ENCODE results near the gene TESMIN. TPM values are rescaled to one million over a fixed set of nuclear protein-coding genes. Genes with fewer than 3 reads are reported as not detected.

Gene TESMIN
- total RNA-seq, 1 experiment from 2014 or later = 45.2 TPM

DNA sequence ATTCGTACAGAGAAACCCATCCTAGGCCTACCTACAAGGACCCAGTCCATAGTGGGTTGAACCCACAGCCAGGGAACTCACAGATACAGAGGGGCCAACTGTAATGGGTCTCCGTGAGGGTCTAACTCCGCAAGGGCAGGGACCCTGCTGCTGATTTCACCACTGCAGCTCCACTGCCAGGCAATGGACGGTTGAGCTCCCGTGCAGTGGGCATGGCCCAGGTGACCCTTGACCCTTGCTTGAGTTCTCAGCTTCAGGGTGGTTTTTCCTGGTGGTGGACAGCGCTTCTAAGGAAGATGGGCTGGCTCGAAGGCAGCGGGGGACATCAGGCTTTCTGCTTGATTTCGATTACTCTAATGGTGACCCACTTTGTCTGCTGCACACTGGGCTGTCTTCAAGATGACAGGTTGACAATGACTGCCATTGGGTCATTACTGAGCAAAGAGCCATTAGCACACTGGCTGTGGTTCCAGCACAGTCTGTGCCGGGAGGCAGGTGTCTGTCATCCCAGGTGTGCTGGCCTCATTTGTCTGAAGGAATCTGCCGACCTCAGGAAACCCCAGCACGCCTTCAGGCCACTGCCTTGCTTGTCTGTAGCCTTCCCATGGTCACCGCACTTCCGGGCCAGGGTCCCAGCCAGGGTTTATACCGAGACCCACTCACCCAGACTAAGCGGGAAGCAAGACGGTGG is 70.6 kb downstream of the TESMIN start:
- Histone ChIP-seq H4K5ac (ENCODE audit: insufficient read length, low read depth, low read length) (no peak overlapping the region), H3K27me3 (ENCODE audit: insufficient read depth, low read length) (peaks cover 15% of the 10 kb centered on the region; the same call in 1 of the 2 replicates), H2AK5ac (ENCODE audit: insufficient read length, low read length) (no peak overlapping the region), H3K27ac (ENCODE audit: insufficient read length, low read depth, low read length) (no peak overlapping the region), H3K14ac (ENCODE audit: insufficient read depth, low read length) (no peak overlapping the region), H3K4me1 (ENCODE audit: insufficient read depth, low read length) (no peaks in the 10 kb centered on the region), H2BK15ac (ENCODE audit: low read depth, low read length) (no peak overlapping the region), H2BK20ac (ENCODE audit: low read depth, low read length, poor library complexity, severe bottlenecking) (no peak overlapping the region), H3T11ph (ENCODE audit: low read length) (no peak overlapping the region), H3K4ac (ENCODE audit: low read depth, low read length) (no peak overlapping the region), H2AFZ (ENCODE audit: low read length) (no peak overlapping the region), H3K79me1 (ENCODE audit: insufficient read depth, low read depth, low read length, poor library complexity, severe bottlenecking) (no peaks in the 10 kb centered on the region), H2BK12ac (ENCODE audit: insufficient read length, low read depth, low read length) (no peak overlapping the region), H3K4me2 (ENCODE audit: insufficient read depth, insufficient read length, low read length) (no peak overlapping the region), H3K56ac (ENCODE audit: insufficient read length, low read depth, low read length) (no peak overlapping the region), H2BK120ac (ENCODE audit: low read depth, low read length, poor library complexity, severe bottlenecking) (no peak overlapping the region), H3K23ac (ENCODE audit: insufficient read length, low read depth, low read length) (no peak overlapping the region), H3K9me3 (ENCODE audit: control insufficient read depth, low read depth, low read length) (no peaks in the 10 kb centered on the region), H3K9ac (ENCODE audit: extremely low read depth, insufficient read length, low read length) (no peak overlapping the region), H3K18ac (ENCODE audit: insufficient read length, low read depth, low read length) (no peak overlapping the region), H4K8ac (replicated peaks; ENCODE audit: insufficient read length, low read depth, low read length) (no peak overlapping the region), H2BK5ac (ENCODE audit: insufficient read length, low read length) (no peak overlapping the region), H3K23me2 (ENCODE audit: insufficient read length, low read depth, low read length, poor library complexity, severe bottlenecking) (peaks cover 6% of the 10 kb centered on the region), H4K91ac (ENCODE audit: insufficient read length, low read depth, low read length) (no peak overlapping the region), H4K20me1 (ENCODE audit: control insufficient read depth, insufficient read depth, insufficient read length) (no peaks in the 10 kb centered on the region), H3K79me2 (ENCODE audit: insufficient read depth, low read length) (no peaks in the 10 kb centered on the region)
- peak; percentile 20 for DNase-seq
- H3K4me1 Mint-ChIP-seq = peaks cover 18 to 22% of the 10 kb centered on the region in 2 experiments
- H3K9me3 Mint-ChIP-seq = no peaks in the 10 kb centered on the region
- H3K4me3 Mint-ChIP-seq = no peak overlapping the region
- H3K27ac Mint-ChIP-seq = no peak overlapping the region
- peaks cover 40% of the 10 kb centered on the region for H3K27me3 Mint-ChIP-seq (ENCODE audit: low read depth)
- WGBS (ENCODE audit: extremely low coverage, insufficient read length, low lambda C conversion rate) = no CpG with 5 or more reads among the region's 17 CpGs
- peaks cover 0 to 3% (median 0%) of the 10 kb centered on the region in 3 experiments; a peak in 2 of 7 replicates for H3K36me3 Mint-ChIP-seq (ENCODE audit: insufficient read depth in 1 of 3, low read depth in 3 of 3)
- TF ChIP-seq, protein P1, sequence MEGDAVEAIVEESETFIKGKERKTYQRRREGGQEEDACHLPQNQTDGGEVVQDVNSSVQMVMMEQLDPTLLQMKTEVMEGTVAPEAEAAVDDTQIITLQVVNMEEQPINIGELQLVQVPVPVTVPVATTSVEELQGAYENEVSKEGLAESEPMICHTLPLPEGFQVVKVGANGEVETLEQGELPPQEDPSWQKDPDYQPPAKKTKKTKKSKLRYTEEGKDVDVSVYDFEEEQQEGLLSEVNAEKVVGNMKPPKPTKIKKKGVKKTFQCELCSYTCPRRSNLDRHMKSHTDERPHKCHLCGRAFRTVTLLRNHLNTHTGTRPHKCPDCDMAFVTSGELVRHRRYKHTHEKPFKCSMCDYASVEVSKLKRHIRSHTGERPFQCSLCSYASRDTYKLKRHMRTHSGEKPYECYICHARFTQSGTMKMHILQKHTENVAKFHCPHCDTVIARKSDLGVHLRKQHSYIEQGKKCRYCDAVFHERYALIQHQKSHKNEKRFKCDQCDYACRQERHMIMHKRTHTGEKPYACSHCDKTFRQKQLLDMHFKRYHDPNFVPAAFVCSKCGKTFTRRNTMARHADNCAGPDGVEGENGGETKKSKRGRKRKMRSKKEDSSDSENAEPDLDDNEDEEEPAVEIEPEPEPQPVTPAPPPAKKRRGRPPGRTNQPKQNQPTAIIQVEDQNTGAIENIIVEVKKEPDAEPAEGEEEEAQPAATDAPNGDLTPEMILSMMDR (conservative IDR thresholded peaks at IDR 0.05) = no peak
